ENCODE data around the gene HTT. TPM values are rescaled to one million over a fixed set of nuclear protein-coding genes. Genes with fewer than 3 reads are reported as not detected.

Gene HTT
- polyA plus RNA-seq (2011; rRNA removed), result 16.9 and 21.5 TPM in 2 replicates
- polyA plus RNA-seq (2012; cell fraction: cytosol; rRNA removed), result 7.9 and 12.3 TPM in 2 replicates
- 20.1 and 21.9 TPM in 2 replicates for polyA plus RNA-seq (2012; cell fraction: nucleus; rRNA removed)
- polyA plus RNA-seq (2017; fragmentation: RNase III; extraction: RNeasy Plus Mini Kit Qiagen cat#74134 plus additional on column Dnase treatment), result 13.3 to 14.5 TPM (median 14.0 TPM) in 3 replicates
- 89.1 and 125 TPM in 2 replicates for polyA minus RNA-seq (2011; rRNA and poly(A)+ RNA removed)

GRCh38 chr4:3074078-3074845, at the start of gene HTT, which contains the start of gene HTT-AS:
TSS of gene HTT (plus strand) at chr4:3074681. CDS start at chr4:3074826, 145 bp downstream.
TSS of gene HTT-AS (minus strand) at chr4:3074538.
- peak; percentile 89 for ATAC-seq
- Histone ChIP-seq H3K4me2 (peak within 1 kb of the TSS; percentile 100), H3K9me3 (no peaks in the 10 kb centered on the region), H3K27ac (peak within 1 kb of the TSS; percentile 91 to 94), H3K4me1 (peaks cover 14% of the 10 kb centered on the region; the same call in 2 of the 3 replicates), H3K4me3 (peak within 1 kb of the TSS; percentile 98)
- no peak for TF ChIP-seq CTCF (IDR thresholded peaks at IDR 0.05)
- TF ChIP-seq BCL3 (IDR thresholded peaks at IDR 0.05), result 0 out of 3 replicates have a peak, but pooled peaks have one; percentile 38
- peak; percentile 93 for TF ChIP-seq PBX3 (IDR thresholded peaks at IDR 0.05)
- TF ChIP-seq PHF8 (IDR thresholded peaks at IDR 0.05; ENCODE audit: borderline replicate concordance, low read depth), result peak; percentile 28; the same call in 1 of the 2 replicates
- TF ChIP-seq FOSL2 (IDR thresholded peaks at IDR 0.05), result no peak
- no peak for TF ChIP-seq FOSL2 (CRISPR knock-in tag; IDR thresholded peaks at IDR 0.05)
- peak; percentile 63 for TF ChIP-seq POLR2A (IDR thresholded peaks at IDR 0.05; ENCODE audit: low read length)
- TF ChIP-seq KDM5A (IDR thresholded peaks at IDR 0.05), result peak; percentile 53; the same call in 1 of the 2 replicates
- CTCF ChIA-PET, result no interaction called here
- no peak for FAIRE-seq
- WGBS (ENCODE audit: missing lambda C conversion rate), result 0% methylated on average over 7 of the region's 81 CpGs
- POLR2A ChIA-PET, result no interaction called here
- peak; percentile 72 to 88 for DNase-seq (ENCODE audit: low read depth in 1 of 2, low spot score in 1 of 2)

GRCh38 chr4:3025881-3026280, 48.6 kb upstream of the HTT start:
- Histone ChIP-seq H3K4me2 (no peak overlapping the region), H3K4me1 (no peaks in the 10 kb centered on the region), H3K27ac (no peak overlapping the region), H3K9me3 (no peaks in the 10 kb centered on the region), H3K4me3 (no peak overlapping the region)
- POLR2A ChIA-PET, result no interaction called here
- CTCF ChIA-PET, result interaction anchor here (0.6 kb wide), 1 partner anchor 166 kb away, joined by 3 read pairs; no protein-coding TSS in a partner anchor
- DNase-seq (ENCODE audit: low read depth in 1 of 2, low spot score in 1 of 2), result no peak
- TF ChIP-seq ZFP36 (IDR thresholded peaks at IDR 0.05; ENCODE audit: borderline replicate concordance, partially characterized antibody), result no peak
- FAIRE-seq, result no peak
- ATAC-seq, result no peak
- WGBS (ENCODE audit: missing lambda C conversion rate), result 80% methylated on average over 21 of the region's 21 CpGs

- TF ChIP-seq E2F6 (IDR thresholded peaks at IDR 0.05; ENCODE audit: borderline replicate concordance, low read depth) (no peak), JUNB (IDR thresholded peaks at IDR 0.05) (no peak)
- 54% methylated on average over 9 of the region's 9 CpGs for WGBS (ENCODE audit: missing lambda C conversion rate)
- Histone ChIP-seq H3K4me3 (no peak overlapping the region), H3K9me3 (no peaks in the 10 kb centered on the region), H3K27ac (no peak overlapping the region), H3K4me2 (no peak overlapping the region), H3K4me1 (no peaks in the 10 kb centered on the region)
- FAIRE-seq, result no peak
- no peak for ATAC-seq
- CTCF ChIA-PET, result no interaction called here
- POLR2A ChIA-PET, result no interaction called here
- no peak for DNase-seq (ENCODE audit: low read depth in 1 of 2, low spot score in 1 of 2)
These were observed 47.9 kb upstream of the HTT start for GRCh38 chr4:3026540-3026939.

GRCh38 chr4:3029464-3029863, 45.0 kb upstream of the HTT start:
- Histone ChIP-seq H3K4me1 (no peaks in the 10 kb centered on the region), H3K27ac (no peak overlapping the region), H3K4me2 (no peak overlapping the region), H3K9me3 (no peaks in the 10 kb centered on the region), H3K4me3 (no peak overlapping the region)
- ATAC-seq, result no peak
- ChIA-PET CTCF (no interaction called here), POLR2A (no interaction called here)
- no peak for FAIRE-seq
- TF ChIP-seq USF2 (IDR thresholded peaks at IDR 0.05), result no peak
- TF ChIP-seq ZFP36 (IDR thresholded peaks at IDR 0.05; ENCODE audit: borderline replicate concordance, partially characterized antibody), result no peak
- TF ChIP-seq NPAS2 (CRISPR knock-in tag; IDR thresholded peaks at IDR 0.05; ENCODE audit: borderline replicate concordance), result no peak
- TF ChIP-seq FOSB (CRISPR knock-in tag; IDR thresholded peaks at IDR 0.05), result no peak
- no peak for TF ChIP-seq EP300 (IDR thresholded peaks at IDR 0.05)
- TF ChIP-seq TFCP2L1 (CRISPR knock-in tag; IDR thresholded peaks at IDR 0.05), result no peak
- no peak for TF ChIP-seq CHD2 (IDR thresholded peaks at IDR 0.05; ENCODE audit: low read length, partially characterized antibody)
- no peak for TF ChIP-seq NFE2L2 (conservative IDR thresholded peaks at IDR 0.05; ENCODE audit: low read length)
- no peak for DNase-seq (ENCODE audit: low read depth in 1 of 2, low spot score in 1 of 2)
- WGBS (ENCODE audit: missing lambda C conversion rate), result 67% methylated on average over 7 of the region's 9 CpGs
